ENCODE measurements around the gene TMEM178B. TPM values are rescaled to one million over a fixed set of nuclear protein-coding genes. Genes with fewer than 3 reads are reported as not detected.

Gene TMEM178B
- total RNA-seq, 4 donors from 2014 or later = 1.3 to 1.8 (median 1.5) TPM

- TF ChIP-seq POLR2A (IDR thresholded peaks at IDR 0.05) = no peak
- TF ChIP-seq CTCF (IDR thresholded peaks at IDR 0.05 in 4 of 5, conservative IDR thresholded peaks at IDR 0.05 in 1 of 5) = no peak
- no peak overlapping the region for H3K4me3 ChIP-seq
- H3K36me3 ChIP-seq = no peaks in the 10 kb centered on the region
- intact Hi-C loops (cut with DNase I; ENCODE audit: low total_unique reads) = no loop called here
- in situ Hi-C loops (cut with MboI; ENCODE audit: low sequenced_read_pairs in 4 of 4) = no loop called here
- H3K27ac ChIP-seq = no peak overlapping the region
- DNase-seq (no peak), ATAC-seq (no peak)
- H3K27me3 ChIP-seq = no peaks in the 10 kb centered on the region
- H3K4me1 ChIP-seq = no peaks in the 10 kb centered on the region
- H3K9me3 ChIP-seq = no peaks in the 10 kb centered on the region
These were observed 58.8 kb downstream of the TMEM178B start for GRCh38 chr7:141132671-141133070.

GRCh38 chr7:141133646-141134045 lies 59.8 kb downstream of the TMEM178B start:
- intact Hi-C loops (cut with DNase I; ENCODE audit: low total_unique reads) = no loop called here
- H3K27me3 ChIP-seq = no peaks in the 10 kb centered on the region

GRCh38 chr7:141142058-141142457 lies 68.2 kb downstream of the TMEM178B start:
- no peaks in the 10 kb centered on the region for H3K27me3 ChIP-seq
- ATAC-seq = no peak
- H3K27ac ChIP-seq = no peak overlapping the region
- H3K9me3 ChIP-seq = no peaks in the 10 kb centered on the region
- DNase-seq = no peak
- in situ Hi-C loops (cut with MboI; ENCODE audit: low sequenced_read_pairs in 4 of 4) (no loop called here), intact Hi-C loops (cut with DNase I; ENCODE audit: low total_unique reads) (no loop called here)
- H3K4me3 ChIP-seq = no peak overlapping the region
- H3K4me1 ChIP-seq = no peaks in the 10 kb centered on the region
- H3K36me3 ChIP-seq = no peaks in the 10 kb centered on the region
- TF ChIP-seq CTCF (IDR thresholded peaks at IDR 0.05 in 4 of 5, conservative IDR thresholded peaks at IDR 0.05 in 1 of 5) (no peak), POLR2A (IDR thresholded peaks at IDR 0.05) (no peak)

More at GRCh38 chr7:141133646-141134045, 59.8 kb downstream of the TMEM178B start:
- in situ Hi-C loops (cut with MboI; ENCODE audit: low sequenced_read_pairs in 4 of 4) = no loop called here
- no peaks in the 10 kb centered on the region for H3K4me1 ChIP-seq
- ATAC-seq (no peak), DNase-seq (no peak)
- H3K4me3 ChIP-seq = no peak overlapping the region
- H3K9me3 ChIP-seq = no peaks in the 10 kb centered on the region
- H3K36me3 ChIP-seq = no peaks in the 10 kb centered on the region
- TF ChIP-seq CTCF (IDR thresholded peaks at IDR 0.05 in 4 of 5, conservative IDR thresholded peaks at IDR 0.05 in 1 of 5) (no peak), POLR2A (IDR thresholded peaks at IDR 0.05) (no peak)
- no peak overlapping the region for H3K27ac ChIP-seq

GRCh38 chr7:141144921-141145629 lies 71.2 kb downstream of the TMEM178B start:
- in situ Hi-C loops (cut with MboI; ENCODE audit: low sequenced_read_pairs in 4 of 4) = no loop called here

More at GRCh38 chr7:141144921-141145629, 71.2 kb downstream of the TMEM178B start:
- ATAC-seq = no peak
- Histone ChIP-seq H3K9me3 (no peaks in the 10 kb centered on the region), H3K36me3 (no peaks in the 10 kb centered on the region), H3K4me1 (no peaks in the 10 kb centered on the region), H3K27ac (no peak overlapping the region), H3K27me3 (no peaks in the 10 kb centered on the region), H3K4me3 (no peak overlapping the region)
- DNase-seq = no peak
- intact Hi-C loops (cut with DNase I; ENCODE audit: low total_unique reads) = no loop called here
- no peak for TF ChIP-seq CTCF (IDR thresholded peaks at IDR 0.05 in 4 of 5, conservative IDR thresholded peaks at IDR 0.05 in 1 of 5)
- no peak for TF ChIP-seq POLR2A (IDR thresholded peaks at IDR 0.05)
